ENCODE results near the gene ESR1.

DNA sequence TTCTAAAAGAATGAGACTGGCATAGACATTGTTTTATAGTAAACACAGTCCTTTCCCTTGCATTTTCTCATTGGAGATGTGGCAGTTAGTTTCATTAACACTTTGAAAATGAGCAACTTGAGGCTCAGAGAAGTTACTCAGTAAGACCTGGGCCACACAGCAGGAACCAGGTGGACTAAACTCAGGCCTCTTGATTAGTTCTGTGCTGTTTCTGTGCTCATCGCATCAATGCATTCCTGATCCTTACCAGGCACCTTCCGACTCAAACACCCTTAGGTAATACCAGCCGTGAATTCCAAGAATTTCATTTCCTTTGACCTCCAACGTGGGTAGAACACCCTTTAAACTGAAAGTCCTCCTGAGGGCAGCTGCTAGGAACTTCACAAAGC lies 362.8 kb downstream of the ESR1 start:
- no peak for TF ChIP-seq CTCF (IDR thresholded peaks at IDR 0.05; ENCODE audit: low read depth, low read length, poor library complexity, severe bottlenecking)
- no peak for TF ChIP-seq EZH2phosphoT487 (IDR thresholded peaks at IDR 0.05; ENCODE audit: borderline replicate concordance, low read length)

Data from DOHH2 (cell line).